Measurements from ENCODE around the gene SHISA7.
A peak's percentile ranks its signal among the peaks of the same experiment; 100 is the strongest.

Gene SHISA7

GRCh38 chr19:55482156-55482961, 39.3 kb upstream of the SHISA7 start:
- DNase-seq (ENCODE audit: low read depth in 1 of 2, low spot score in 1 of 2), result no peak

- DNase-seq (ENCODE audit: low read depth in 1 of 2, low spot score in 1 of 2), result no peak
These were observed 38.7 kb upstream of the SHISA7 start for GRCh38 chr19:55481794-55482155.

- no peak for DNase-seq (ENCODE audit: low read depth in 1 of 2, low spot score in 1 of 2)
These were observed 38.2 kb upstream of the SHISA7 start for GRCh38 chr19:55481148-55481793.

- no peak for DNase-seq (ENCODE audit: low read depth in 1 of 2, low spot score in 1 of 2)
These were observed 36.5 kb upstream of the SHISA7 start for GRCh38 chr19:55479451-55480230.

- no peak for DNase-seq (ENCODE audit: low read depth in 1 of 2, low spot score in 1 of 2)
These were observed 35.9 kb upstream of the SHISA7 start for GRCh38 chr19:55479045-55479444.

- DNase-seq (ENCODE audit: low read depth in 1 of 2, low spot score in 1 of 2), result no peak
These were observed 35.3 kb upstream of the SHISA7 start for GRCh38 chr19:55478364-55478763.

- no peak for DNase-seq (ENCODE audit: low read depth in 1 of 2, low spot score in 1 of 2)
These were observed 34.8 kb upstream of the SHISA7 start for GRCh38 chr19:55477905-55478304.

GRCh38 chr19:55476100-55476775, 33.1 kb upstream of the SHISA7 start, which contains the start of gene ZNF628:
ZNF628 (plus strand) TSS chr19:55476617; CDS start chr19:55479911, 3,294 bp downstream.
- peak; percentile 97 for DNase-seq (ENCODE audit: low read depth in 1 of 2, low spot score in 1 of 2)

GRCh38 chr19:55474269-55475265, 31.5 kb upstream of the SHISA7 start:
- no peak for DNase-seq (ENCODE audit: low read depth in 1 of 2, low spot score in 1 of 2)

GRCh38 chr19:55473225-55474012, 30.3 kb upstream of the SHISA7 start:
- DNase-seq (ENCODE audit: low read depth in 1 of 2, low spot score in 1 of 2), result no peak

GRCh38 chr19:55472463-55472862, 29.4 kb upstream of the SHISA7 start:
- no peak for DNase-seq (ENCODE audit: low read depth in 1 of 2, low spot score in 1 of 2)

- no peak for DNase-seq (ENCODE audit: low read depth in 1 of 2, low spot score in 1 of 2)
These were observed 28.2 kb upstream of the SHISA7 start for GRCh38 chr19:55471266-55471665.

- DNase-seq (ENCODE audit: low read depth in 1 of 2, low spot score in 1 of 2), result no peak
These were observed 24.9 kb upstream of the SHISA7 start for GRCh38 chr19:55468054-55468393.

- DNase-seq (ENCODE audit: low read depth in 1 of 2, low spot score in 1 of 2), result peak in 1 of 2 donors; percentile 56
These were observed 24.3 kb upstream of the SHISA7 start for GRCh38 chr19:55467236-55468053.

- no peak for DNase-seq (ENCODE audit: low read depth in 1 of 2, low spot score in 1 of 2)
These were observed 23.1 kb upstream of the SHISA7 start for GRCh38 chr19:55466241-55466614.

- DNase-seq (ENCODE audit: low read depth in 1 of 2, low spot score in 1 of 2), result no peak
These were observed 22.6 kb upstream of the SHISA7 start for GRCh38 chr19:55465460-55466240.

- no peak for DNase-seq (ENCODE audit: low read depth in 1 of 2, low spot score in 1 of 2)
These were observed 21.6 kb upstream of the SHISA7 start, which contains the start of gene C19orf85 for GRCh38 chr19:55464662-55465054. C19orf85 (minus strand) TSS chr19:55464751; CDS start chr19:55464554, 197 bp downstream.
